ENCODE measurements around the gene SAG.

Gene SAG

GRCh38 chr2:233379441-233379840 lies 71.8 kb downstream of the SAG start:
- H3K27ac ChIP-seq, result peak overlapping the region; percentile 7
- TF ChIP-seq CTCF (IDR thresholded peaks at IDR 0.05), result no peak
- peaks cover 3% of the 10 kb centered on the region in 2 experiments for H3K4me1 ChIP-seq (ENCODE audit: control insufficient read depth in 1 of 2, insufficient read depth in 1 of 2, low read depth in 1 of 2, low read length in 1 of 2)

GRCh38 chr2:233380132-233380895 lies 72.7 kb downstream of the SAG start:
- no peak for TF ChIP-seq CTCF (IDR thresholded peaks at IDR 0.05)
- Histone ChIP-seq H3K4me1 (ENCODE audit: control insufficient read depth in 1 of 2, insufficient read depth in 1 of 2, low read depth in 1 of 2, low read length in 1 of 2) (peaks cover 10 to 12% of the 10 kb centered on the region in 2 experiments), H3K4me3 (ENCODE audit: low read depth in 1 of 2, low read length in 1 of 2) (no peak overlapping the region), H3K36me3 (peaks cover 38% of the 10 kb centered on the region), H3K9me3 (no peaks in the 10 kb centered on the region), H3K27me3 (no peaks in the 10 kb centered on the region), H3K27ac (peak overlapping the region; percentile 30)

More at GRCh38 chr2:233379441-233379840, 71.8 kb downstream of the SAG start:
- no peaks in the 10 kb centered on the region for H3K9me3 ChIP-seq
- H3K27me3 ChIP-seq, result no peaks in the 10 kb centered on the region
- no peak overlapping the region for H3K4me3 ChIP-seq (ENCODE audit: low read depth in 1 of 2, low read length in 1 of 2)
- H3K36me3 ChIP-seq, result peaks cover 37% of the 10 kb centered on the region

GRCh38 chr2:233380995-233381637 lies 73.5 kb downstream of the SAG start:
- Histone ChIP-seq H3K4me1 (ENCODE audit: control insufficient read depth in 1 of 2, insufficient read depth in 1 of 2, low read depth in 1 of 2, low read length in 1 of 2) (peaks cover 12 to 15% of the 10 kb centered on the region in 2 experiments), H3K27me3 (no peaks in the 10 kb centered on the region), H3K36me3 (peaks cover 30% of the 10 kb centered on the region), H3K9me3 (no peaks in the 10 kb centered on the region), H3K27ac (peak overlapping the region; percentile 30), H3K4me3 (ENCODE audit: low read depth in 1 of 2, low read length in 1 of 2) (no peak overlapping the region)
- TF ChIP-seq CTCF (IDR thresholded peaks at IDR 0.05), result no peak

- Histone ChIP-seq H3K9me3 (no peaks in the 10 kb centered on the region), H3K4me3 (ENCODE audit: low read depth in 1 of 2, low read length in 1 of 2) (no peak overlapping the region), H3K27ac (peak overlapping the region; percentile 30), H3K36me3 (peaks cover 27% of the 10 kb centered on the region), H3K27me3 (no peaks in the 10 kb centered on the region), H3K4me1 (ENCODE audit: control insufficient read depth in 1 of 2, insufficient read depth in 1 of 2, low read depth in 1 of 2, low read length in 1 of 2) (peaks cover 12 to 15% of the 10 kb centered on the region in 2 experiments)
- no peak for TF ChIP-seq CTCF (IDR thresholded peaks at IDR 0.05)
Measured at GRCh38 chr2:233381638-233381995, 74.0 kb downstream of the SAG start.

- Histone ChIP-seq H3K4me3 (ENCODE audit: low read depth in 1 of 2, low read length in 1 of 2) (no peak overlapping the region), H3K27ac (no peak overlapping the region), H3K4me1 (ENCODE audit: control insufficient read depth in 1 of 2, insufficient read depth in 1 of 2, low read depth in 1 of 2, low read length in 1 of 2) (peaks cover 12 to 15% of the 10 kb centered on the region in 2 experiments), H3K36me3 (peaks cover 33% of the 10 kb centered on the region), H3K9me3 (no peaks in the 10 kb centered on the region), H3K27me3 (no peaks in the 10 kb centered on the region)
- TF ChIP-seq CTCF (IDR thresholded peaks at IDR 0.05), result no peak
Measured at GRCh38 chr2:233384015-233384414, 76.4 kb downstream of the SAG start.

Data from neutrophil (primary cell).